ENCODE data around the gene SARM1. TPM values are rescaled to one million over a fixed set of nuclear protein-coding genes. Genes with fewer than 3 reads are reported as not detected.
"Not testable (repeated sequence)": the region's sequence is repeated elsewhere in the genome, so short reads cannot be mapped to it uniquely, and the experiment has no call there.

Gene SARM1
- polyA plus RNA-seq, 3 donors, result 0.78 to 7.1 (median 0.90) TPM

DNA sequence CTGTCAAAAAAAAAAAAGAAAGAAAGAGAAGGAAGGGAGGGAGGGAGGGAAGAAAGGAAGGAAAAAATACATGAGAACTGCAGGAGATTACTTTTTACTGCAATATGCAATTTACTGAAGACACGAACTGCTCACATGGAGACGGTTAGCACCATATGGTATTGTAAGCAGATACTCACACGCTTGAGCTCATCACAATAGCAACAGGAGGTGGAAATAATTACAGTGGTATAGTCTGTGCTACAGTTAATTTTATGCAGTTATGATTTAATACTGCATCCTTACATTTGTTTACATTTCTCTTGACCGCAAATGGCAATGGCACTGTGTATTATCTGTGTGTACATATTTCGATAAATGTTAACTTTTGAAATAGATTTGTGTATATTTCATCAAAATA, 55.9 kb downstream of the SARM1 start:
- no peak overlapping the region for H3K27ac Mint-ChIP-seq
- no peak for DNase-seq
- 80% methylated on average over 1 of the region's 5 CpGs for WGBS (ENCODE audit: insufficient coverage)

DNA sequence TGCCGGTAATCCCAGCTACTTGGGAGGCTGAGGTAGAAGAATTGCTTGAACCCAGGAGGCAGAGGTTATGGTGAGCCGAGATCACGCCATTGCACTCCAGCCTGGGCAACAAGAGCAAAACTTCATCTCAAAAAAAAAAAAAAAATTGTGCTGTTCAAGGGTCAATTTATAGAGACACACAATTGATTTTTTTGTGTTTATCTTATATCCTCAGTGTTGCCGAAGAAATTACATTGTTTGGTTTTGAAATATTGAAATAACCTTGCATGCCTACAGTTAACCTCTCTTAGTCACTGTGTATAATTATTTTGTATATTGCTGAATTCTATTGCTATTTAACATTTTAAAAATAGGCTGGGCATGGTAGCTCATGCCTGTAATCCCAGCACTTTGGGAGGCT, 56.5 kb downstream of the SARM1 start:
- WGBS (ENCODE audit: insufficient coverage), result no CpG with 5 or more reads among the region's 4 CpGs
- H3K36me3 ChIP-seq (replicated peaks in 1 of 2; ENCODE audit: control insufficient read depth in 1 of 2, insufficient read depth in 2 of 2, low read length in 2 of 2); H3K4me2 ChIP-seq (replicated peaks; ENCODE audit: extremely low read depth, low read length, poor library complexity, severe bottlenecking); H3K9me3 Mint-ChIP-seq; H3K27ac Mint-ChIP-seq; H3K27me3 Mint-ChIP-seq (ENCODE audit: low read depth in 3 of 3); H3K4me3 Mint-ChIP-seq; H3K36me3 Mint-ChIP-seq; H3K4me3 ChIP-seq (replicated peaks in 1 of 3; ENCODE audit: low read depth in 2 of 3, low read length in 3 of 3); H3K27me3 ChIP-seq (ENCODE audit: control insufficient read depth in 2 of 2, insufficient read depth in 2 of 2, low read length in 2 of 2); H4K20me1 ChIP-seq (ENCODE audit: insufficient read depth, low read length); intact Hi-C loops (cut with micrococcal nuclease); H3K9ac ChIP-seq (ENCODE audit: insufficient read depth, low read length, poor library complexity, severe bottlenecking); H3K79me2 ChIP-seq (ENCODE audit: insufficient read depth, low read length); H3K9me3 ChIP-seq (replicated peaks in 1 of 2; ENCODE audit: control insufficient read depth in 1 of 2, insufficient read depth in 1 of 2, low read length in 2 of 2); DNase-seq; H2AFZ ChIP-seq (ENCODE audit: insufficient read depth, low read depth, low read length, poor library complexity, severe bottlenecking); H3K4me1 ChIP-seq (ENCODE audit: control insufficient read depth in 1 of 2, insufficient read depth in 2 of 2, low read length in 2 of 2); H3K4me1 Mint-ChIP-seq; H3K27ac ChIP-seq (ENCODE audit: low read depth in 1 of 2, low read length in 2 of 2): not testable (repeated sequence)

More for the DNA sequence above, 55.9 kb downstream of the SARM1 start:
- Mint-ChIP-seq H3K27me3 (ENCODE audit: low read depth in 3 of 3) (peaks cover 3 to 6% (median 4%) of the 10 kb centered on the region in 3 donors), H3K36me3 (no peaks in the 10 kb centered on the region), H3K4me3 (no peak overlapping the region), H3K4me1 (no peaks in the 10 kb centered on the region), H3K9me3 (peaks cover 0 to 5% (median 0%) of the 10 kb centered on the region in 7 donors)
- Histone ChIP-seq H3K9me3 (replicated peaks in 1 of 2; ENCODE audit: control insufficient read depth in 1 of 2, insufficient read depth in 1 of 2, low read length in 2 of 2) (no peaks in the 10 kb centered on the region), H3K4me3 (replicated peaks in 1 of 3; ENCODE audit: low read depth in 2 of 3, low read length in 3 of 3) (no peak overlapping the region), H4K20me1 (ENCODE audit: insufficient read depth, low read length) (no peaks in the 10 kb centered on the region), H3K36me3 (replicated peaks in 1 of 2; ENCODE audit: control insufficient read depth in 1 of 2, insufficient read depth in 2 of 2, low read length in 2 of 2) (no peaks in the 10 kb centered on the region), H3K79me2 (ENCODE audit: insufficient read depth, low read length) (no peaks in the 10 kb centered on the region), H3K4me2 (replicated peaks; ENCODE audit: extremely low read depth, low read length, poor library complexity, severe bottlenecking) (no peak overlapping the region), H3K4me1 (ENCODE audit: control insufficient read depth in 1 of 2, insufficient read depth in 2 of 2, low read length in 2 of 2) (no peaks in the 10 kb centered on the region), H3K27ac (ENCODE audit: low read depth in 1 of 2, low read length in 2 of 2) (no peak overlapping the region), H3K27me3 (ENCODE audit: control insufficient read depth in 2 of 2, insufficient read depth in 2 of 2, low read length in 2 of 2) (peaks cover 0 to under 1% of the 10 kb centered on the region in 2 donors), H3K9ac (ENCODE audit: insufficient read depth, low read length, poor library complexity, severe bottlenecking) (no peak overlapping the region), H2AFZ (ENCODE audit: insufficient read depth, low read depth, low read length, poor library complexity, severe bottlenecking) (no peak overlapping the region)
- intact Hi-C loops (cut with micrococcal nuclease), result no loop called here
- TF ChIP-seq, protein P1, sequence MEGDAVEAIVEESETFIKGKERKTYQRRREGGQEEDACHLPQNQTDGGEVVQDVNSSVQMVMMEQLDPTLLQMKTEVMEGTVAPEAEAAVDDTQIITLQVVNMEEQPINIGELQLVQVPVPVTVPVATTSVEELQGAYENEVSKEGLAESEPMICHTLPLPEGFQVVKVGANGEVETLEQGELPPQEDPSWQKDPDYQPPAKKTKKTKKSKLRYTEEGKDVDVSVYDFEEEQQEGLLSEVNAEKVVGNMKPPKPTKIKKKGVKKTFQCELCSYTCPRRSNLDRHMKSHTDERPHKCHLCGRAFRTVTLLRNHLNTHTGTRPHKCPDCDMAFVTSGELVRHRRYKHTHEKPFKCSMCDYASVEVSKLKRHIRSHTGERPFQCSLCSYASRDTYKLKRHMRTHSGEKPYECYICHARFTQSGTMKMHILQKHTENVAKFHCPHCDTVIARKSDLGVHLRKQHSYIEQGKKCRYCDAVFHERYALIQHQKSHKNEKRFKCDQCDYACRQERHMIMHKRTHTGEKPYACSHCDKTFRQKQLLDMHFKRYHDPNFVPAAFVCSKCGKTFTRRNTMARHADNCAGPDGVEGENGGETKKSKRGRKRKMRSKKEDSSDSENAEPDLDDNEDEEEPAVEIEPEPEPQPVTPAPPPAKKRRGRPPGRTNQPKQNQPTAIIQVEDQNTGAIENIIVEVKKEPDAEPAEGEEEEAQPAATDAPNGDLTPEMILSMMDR (IDR thresholded peaks at IDR 0.05), result no peak

Measured in CD14-positive monocyte (primary cell).